ENCODE measurements around the gene ERC1.
"Not testable (repeated sequence)": the region's sequence is repeated elsewhere in the genome, so short reads cannot be mapped to it uniquely, and the experiment has no call there.

Gene ERC1

DNA sequence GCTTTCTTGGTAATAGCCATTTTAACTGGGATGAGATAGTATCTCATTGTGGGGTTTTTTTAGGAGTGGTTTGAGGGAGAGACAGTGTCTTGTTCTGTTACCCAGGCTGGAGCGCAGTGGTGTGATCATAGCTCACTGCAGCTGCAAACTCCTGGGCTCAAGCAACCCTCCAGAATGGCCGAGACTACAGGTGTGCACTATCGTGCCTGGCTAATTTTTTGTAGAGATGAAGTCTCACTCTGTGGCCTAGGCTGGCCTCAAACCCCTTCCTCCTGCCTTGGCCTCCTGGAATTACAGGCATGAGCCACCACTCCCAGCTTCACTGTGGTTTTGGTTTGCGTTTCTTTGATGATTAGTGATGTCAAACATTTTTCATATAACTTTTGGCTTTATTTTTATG lies 293.6 kb downstream of the ERC1 start:
- DNase-seq (ENCODE audit: low read depth, low spot score) = no peak

DNA sequence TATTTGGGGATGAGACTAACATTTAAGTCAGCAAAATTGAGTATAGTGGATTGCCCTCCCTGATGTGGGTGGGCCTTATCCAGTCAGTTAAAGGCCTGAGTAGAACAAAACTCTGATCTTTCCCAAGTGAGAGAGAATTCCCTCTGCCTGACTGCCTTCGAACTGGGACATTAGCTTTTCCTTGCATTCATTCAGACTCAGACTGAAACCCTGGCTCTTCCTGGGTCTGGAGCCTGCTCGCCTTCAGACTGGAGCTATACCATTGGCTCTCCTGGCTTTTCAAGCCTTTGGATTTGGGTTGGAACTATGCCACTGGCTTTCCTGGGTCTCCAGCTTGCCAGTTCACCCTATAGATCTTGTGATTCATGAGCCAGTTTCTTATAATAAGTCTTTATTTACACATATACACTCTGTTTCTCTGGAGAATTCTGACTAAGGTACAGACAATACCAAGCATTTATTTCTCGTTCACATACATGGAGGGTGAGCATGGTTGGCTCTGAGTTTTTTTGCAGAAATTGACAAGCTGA lies 296.5 kb downstream of the ERC1 start:
- DNase-seq (ENCODE audit: low read depth, low spot score) = no peak

DNA sequence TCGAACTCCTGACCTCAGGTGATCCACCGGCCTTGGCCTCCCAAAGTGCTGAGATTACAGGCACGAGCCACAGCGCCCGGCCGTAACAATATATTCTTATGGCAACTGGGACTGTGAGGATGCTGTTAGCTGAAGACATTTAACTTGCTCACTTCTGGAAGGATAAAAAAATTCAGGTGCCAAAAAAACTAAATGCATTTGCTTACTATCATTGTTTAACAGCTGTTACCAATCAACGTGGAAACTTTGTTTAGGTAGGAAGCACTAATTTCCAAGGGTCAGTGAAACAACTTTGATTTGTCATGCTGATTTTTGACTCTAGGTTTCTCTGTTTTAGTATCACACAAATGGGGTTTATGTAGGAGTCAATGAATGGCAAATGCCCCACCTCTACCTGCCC lies 297.3 kb downstream of the ERC1 start:
- no peak for DNase-seq (ENCODE audit: low read depth, low spot score)

DNA sequence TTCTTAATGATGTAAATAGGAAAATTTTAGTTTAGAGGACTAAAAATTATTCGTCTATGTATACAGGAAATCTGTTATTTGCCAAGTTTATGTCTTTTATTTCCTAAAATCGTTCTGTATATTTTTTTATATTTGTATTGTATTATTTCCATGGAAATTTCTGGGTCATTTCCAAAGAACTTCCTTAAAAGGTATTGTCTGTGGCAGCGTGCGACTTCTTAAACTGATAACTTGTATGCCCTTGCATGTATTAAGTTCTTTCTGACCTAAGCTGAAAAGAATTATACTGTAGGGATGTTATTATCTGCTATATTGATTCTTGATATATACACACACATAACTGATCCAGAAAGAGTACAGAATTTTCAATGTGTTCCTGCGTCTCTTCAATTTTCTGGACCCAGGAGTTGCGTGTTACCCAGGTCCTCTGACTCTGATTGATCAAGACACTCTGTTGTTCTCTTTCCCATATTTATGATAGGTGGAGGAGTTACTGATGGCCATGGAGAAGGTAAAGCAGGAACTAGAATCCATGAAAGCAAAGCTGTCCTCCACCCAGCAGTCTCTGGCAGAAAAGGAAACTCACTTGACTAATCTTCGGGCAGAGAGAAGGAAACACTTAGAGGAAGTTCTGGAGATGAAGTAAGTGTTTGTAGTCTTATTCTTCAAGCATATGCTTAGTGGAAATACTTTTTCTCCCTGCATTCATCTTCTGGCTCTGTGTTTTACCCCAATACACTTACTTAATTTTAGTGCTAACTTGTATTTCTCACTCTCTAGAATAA lies 298.5 kb downstream of the ERC1 start:
- no peak for DNase-seq (ENCODE audit: low read depth, low spot score)

DNA sequence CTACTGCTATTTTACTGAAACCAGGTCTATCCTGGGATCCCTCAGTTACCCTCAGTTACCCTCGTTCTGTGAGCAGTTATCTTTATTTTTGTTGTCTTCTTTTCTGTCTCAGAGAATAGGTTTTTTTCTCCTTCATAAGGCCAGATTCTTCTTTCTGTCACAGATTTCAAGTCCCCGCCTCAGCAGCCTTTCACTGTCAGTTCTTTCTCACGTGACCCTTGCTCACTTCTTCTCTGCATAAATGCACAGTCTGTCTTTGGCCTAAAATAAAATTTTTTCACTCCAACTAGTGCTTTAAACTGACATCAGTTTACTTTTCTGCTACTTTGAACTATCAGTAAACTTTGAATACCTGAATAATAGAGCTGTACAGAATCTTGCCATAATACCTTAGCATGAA lies 299.7 kb downstream of the ERC1 start:
- DNase-seq (ENCODE audit: low read depth, low spot score) = no peak

DNA sequence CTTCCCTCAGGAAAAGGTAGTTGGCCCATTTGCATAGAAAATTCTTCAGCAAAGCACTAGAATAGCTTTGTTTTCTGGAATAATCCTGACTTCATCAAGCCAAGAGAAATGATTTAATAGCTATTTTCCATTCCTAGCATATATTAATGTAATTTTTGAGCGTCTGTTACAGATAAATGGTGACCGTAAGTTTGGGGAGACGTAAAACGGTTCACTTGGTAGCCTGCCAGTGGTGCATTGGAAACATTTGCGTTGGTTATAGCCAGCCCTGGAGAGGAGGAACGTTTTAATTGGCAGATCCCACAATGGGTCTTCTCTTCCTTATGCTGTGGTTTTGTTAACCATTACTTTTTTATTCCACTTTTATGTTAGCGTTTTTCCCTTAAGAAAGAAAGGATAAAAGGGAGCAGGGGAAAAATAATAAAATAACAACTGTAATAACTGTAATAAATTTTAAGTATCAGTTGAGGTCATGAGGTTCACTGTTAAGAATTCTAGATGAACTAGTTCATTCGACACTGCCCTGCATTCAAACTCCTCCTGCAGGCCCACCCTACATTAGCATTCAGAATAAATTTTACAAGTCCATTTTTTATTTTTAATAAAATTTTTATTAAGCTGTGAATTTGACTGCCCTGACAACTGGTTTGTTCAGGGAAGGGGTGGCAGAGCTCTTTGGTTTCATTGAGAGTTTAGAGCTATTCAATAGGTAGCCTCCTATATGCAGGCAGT lies 300.7 kb downstream of the ERC1 start:
- no peak for DNase-seq (ENCODE audit: low read depth, low spot score)

DNA sequence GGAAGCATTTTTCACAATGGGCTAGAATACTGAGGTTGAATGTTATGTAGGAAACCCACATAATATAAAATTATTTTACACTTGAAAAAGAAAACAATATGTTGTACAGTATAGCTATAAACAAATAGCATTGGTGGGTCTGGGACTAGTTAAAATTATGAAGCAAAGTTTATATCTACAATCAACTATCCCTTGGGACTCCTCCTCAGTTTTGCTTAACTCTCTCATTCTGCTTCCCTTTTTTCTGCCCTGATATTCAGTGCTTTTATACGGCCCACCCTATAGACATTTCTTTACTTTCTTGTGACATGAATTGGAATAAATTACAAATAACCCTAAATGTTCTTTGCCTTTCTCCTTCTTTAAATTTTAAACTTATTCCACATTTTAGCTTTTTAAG lies 302.9 kb downstream of the ERC1 start:
- DNase-seq (ENCODE audit: low read depth, low spot score) = no peak

DNA sequence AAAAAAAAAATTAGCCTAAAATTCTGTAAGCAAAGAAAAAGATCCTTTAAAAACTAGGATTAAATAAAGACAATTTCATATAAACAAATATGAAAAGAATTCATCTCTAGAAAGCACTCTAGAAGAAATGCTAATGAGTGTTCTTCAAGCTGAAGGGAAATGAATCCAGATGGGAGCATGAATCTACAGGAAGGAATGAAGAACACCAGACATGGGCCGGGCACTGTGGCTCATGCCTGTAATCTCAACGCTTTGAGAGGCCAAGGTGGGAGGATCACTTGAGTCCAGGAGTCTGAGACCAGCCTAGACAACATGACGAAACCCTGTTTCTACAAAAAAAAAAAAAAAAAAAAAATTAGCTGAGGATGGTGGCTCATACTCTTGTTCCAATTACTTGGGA lies 306.2 kb downstream of the ERC1 start:
- no peak for DNase-seq (ENCODE audit: low read depth, low spot score)

DNA sequence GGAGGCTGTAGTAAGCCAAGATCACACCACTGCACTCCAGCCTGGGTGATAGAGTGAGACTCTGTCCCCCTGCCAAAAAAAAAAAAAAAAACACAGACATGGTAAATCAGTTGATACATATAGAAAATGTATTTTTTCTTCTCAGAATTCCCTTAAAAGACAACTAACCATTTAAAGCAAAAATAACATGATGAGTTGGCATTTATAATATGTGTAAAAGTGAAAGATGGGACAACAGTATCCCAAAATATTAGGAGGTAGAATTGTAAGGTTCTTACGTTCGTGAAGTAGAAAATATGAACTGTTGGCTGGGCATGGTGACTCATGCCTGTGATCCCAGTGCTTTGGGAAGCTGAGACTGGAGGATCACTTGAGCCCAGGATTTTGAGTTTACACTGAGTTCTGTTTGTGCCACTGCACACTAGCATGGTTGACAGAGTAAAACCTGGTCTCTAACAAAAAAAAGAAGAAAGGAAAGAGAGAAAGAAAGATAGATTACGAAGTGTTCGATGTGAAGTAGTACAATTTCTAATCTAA lies 306.7 kb downstream of the ERC1 start:
- DNase-seq (ENCODE audit: low read depth, low spot score) = no peak

DNA sequence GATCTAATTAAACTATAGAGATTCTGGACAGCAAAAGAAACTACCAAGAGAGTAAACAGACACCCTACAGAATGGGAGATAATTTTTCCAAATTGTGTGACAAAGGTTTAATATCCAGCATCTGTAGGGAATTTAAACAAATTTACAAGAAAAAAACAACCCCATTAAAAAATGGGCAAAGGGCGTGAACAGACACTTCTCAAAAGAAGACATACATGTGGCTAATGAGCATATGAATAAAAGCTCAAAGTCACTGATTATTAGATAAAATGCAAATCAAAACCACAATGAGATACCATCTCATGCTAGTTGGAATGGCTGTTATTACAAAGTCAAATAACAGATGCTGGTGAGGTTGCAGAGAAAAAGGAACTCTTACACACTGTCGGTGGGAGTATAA lies 309.4 kb downstream of the ERC1 start:
- DNase-seq (ENCODE audit: low read depth, low spot score) = no peak

DNA sequence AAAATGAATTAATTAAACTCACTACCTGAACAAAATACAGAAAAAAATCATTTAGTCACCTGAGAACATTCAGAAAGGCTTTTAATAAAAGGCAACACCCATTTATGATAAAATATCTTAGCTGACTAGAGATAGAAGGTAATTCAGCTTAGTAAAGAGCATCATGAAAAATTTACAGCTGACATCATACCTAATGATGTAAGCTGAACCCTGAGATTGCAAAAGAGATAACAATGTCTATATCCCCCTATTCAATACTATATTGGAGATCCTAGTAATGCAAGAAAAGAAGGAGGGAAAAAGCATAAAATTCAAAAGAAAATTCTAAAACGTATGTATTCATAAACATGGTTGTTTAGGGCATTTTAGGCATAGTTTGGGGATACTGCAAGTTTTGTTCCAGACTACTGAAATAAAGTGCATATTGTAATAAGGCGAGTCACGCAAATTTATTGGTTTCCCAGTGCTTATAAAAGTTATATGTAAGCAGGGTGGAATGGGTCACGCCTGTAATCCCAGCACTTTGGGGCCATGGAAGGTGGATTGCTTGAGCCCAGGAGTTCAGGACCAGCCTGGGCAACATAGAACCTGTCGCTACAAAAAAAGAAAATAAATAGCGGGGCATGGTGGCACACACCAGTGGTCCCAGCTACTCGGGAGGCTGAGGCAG lies 311.3 kb downstream of the ERC1 start:
- DNase-seq (ENCODE audit: low read depth, low spot score) = no peak

DNA sequence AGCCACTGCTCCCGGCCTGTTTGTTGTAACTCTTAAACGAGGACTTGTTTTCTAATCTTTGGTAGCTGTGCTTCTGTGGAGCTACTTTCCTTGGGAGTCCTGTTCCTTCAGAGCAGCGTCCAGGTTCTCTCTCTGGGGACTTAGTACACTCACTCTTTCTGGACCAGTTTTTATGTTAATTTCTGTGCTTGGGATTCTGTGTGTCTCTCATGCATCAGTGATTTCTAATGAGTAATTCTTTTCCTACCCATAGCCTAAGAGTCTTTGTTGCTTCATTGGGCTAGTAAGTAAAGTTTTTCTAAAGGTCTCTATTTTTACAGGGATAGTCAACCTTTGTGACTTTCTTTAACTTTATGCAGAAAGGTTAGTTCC lies 314.0 kb downstream of the ERC1 start:
- DNase-seq (ENCODE audit: low read depth, low spot score) = no peak

DNA sequence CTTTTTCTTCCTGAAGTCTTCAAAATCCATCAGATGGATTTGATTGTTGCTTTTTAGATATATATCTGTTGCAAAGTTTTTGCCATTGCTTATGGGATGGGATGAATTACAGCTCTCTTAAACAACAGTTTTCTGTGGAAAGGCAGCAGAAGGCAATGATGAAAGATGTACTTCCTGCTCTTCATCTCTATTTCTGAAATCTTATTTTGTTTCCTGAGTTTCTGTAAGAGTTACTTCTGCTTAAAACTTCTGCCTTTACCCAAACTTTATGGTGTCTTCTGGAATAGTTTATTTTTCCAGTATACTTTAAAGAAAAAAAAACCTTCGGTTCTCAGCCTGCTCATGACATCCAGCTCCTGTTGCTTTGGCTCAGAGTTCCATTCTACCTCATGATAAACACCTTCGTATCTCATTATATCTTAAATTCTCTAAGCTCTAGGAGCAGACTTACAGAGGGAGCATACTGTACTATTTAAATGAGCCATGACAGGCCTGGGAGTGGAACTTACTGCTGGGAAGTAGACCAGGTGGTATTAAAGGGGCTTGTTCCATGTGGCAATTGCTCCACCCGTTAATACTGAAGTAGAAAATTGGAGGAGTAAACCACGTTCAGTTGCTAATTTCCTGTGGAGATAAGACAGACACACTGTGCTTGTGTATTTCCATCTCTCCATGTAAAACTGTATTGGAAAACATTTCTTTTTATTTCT lies 314.9 kb downstream of the ERC1 start:
- DNase-seq (ENCODE audit: low read depth, low spot score) = no peak

DNA sequence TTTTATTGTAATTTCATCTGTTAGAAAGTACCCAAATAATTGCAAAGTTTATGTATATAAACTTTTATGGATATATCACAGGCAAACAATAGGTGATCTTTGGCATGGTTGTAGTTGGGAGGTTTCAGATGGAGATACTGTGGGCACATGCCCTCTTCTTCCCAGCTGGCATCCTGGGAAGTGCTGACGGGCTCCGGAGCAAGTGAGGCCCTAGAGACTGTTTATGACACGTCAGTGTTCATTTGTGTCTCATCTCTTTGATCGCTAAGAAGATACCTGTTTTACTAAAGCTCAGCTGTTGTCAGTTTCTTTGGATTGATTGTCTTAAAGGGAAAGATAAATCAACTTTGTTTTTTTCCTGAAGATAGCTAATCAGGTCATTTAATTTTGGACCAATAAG lies 315.8 kb downstream of the ERC1 start:
- no peak for DNase-seq (ENCODE audit: low read depth, low spot score)

DNA sequence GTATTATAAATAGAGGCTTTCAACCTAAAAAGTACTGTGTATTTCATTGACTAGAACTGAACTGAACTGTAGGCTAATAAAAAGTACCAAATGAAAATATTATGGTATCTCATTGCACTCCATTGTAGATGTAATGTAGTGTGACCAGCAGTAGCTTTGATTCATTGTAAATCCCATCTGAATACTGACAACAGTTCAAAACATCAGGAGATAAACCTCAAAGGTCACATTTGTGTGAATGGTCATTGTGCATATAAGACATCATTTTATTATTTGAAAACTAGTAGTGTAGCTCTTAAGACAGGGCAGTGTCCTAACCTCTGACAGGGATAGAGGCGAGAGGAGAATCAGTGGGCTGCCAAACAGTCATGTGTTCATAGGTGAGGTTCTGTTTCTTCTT lies 316.8 kb downstream of the ERC1 start:
- no peak for DNase-seq (ENCODE audit: low read depth, low spot score)

DNA sequence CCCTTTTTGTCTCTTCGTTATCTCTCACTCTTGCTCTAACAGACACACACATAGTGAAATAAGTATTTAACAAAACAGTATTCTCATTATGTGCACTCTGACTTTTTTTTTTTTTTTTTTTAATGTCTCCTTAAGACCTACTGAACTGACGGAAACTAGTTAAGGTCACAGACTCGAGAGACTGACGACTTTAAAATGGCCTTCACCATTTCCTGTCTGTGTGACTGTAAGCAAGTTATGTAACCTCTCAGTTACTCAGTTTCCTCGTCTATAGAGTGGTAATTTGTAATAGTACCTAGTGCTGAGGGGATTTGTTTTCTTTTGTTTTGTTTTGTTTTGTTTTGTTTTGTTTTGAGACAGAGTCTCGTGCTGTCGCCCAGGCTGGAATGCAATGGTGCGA lies 318.6 kb downstream of the ERC1 start:
- DNase-seq (ENCODE audit: low read depth, low spot score) = no peak

DNA sequence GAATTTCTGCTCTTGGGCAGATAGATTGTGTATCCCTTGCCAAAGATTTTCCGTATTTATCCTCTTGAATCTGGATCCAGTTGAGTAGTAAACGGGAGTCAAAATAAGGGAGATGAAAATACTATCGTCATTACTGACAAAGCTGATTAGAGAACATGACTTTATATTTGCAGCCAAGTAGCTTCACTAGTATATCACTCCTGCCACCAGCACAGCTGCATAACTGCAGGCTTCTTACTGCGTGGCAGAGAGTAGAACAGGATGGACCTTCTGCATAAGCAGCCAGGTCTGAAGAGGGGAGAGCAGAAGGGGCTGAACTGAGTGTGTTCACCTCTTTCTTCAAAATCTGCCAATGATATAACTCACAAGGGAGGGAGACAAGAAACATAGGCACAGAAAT lies 319.6 kb downstream of the ERC1 start:
- DNase-seq (ENCODE audit: low read depth, low spot score) = no peak

DNA sequence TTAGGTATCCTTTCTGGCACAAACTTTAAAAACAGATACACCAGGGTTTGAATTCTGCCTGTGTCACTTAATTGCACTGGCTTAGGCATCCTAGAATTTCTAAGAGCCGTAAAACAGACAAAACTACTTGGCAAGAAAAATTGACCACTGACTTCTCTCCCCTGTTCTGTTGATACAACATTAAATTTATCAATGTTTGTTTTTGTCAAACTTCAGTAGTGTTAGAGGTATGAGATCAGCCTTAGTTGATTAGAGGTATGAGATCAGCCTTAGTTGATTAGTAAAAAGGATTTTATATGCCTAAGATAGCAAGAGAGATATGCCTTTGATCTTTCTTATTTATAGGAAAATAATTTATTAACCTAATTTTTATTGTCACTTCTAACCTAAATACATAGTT lies 320.1 kb downstream of the ERC1 start:
- DNase-seq (ENCODE audit: low read depth, low spot score) = no peak

DNA sequence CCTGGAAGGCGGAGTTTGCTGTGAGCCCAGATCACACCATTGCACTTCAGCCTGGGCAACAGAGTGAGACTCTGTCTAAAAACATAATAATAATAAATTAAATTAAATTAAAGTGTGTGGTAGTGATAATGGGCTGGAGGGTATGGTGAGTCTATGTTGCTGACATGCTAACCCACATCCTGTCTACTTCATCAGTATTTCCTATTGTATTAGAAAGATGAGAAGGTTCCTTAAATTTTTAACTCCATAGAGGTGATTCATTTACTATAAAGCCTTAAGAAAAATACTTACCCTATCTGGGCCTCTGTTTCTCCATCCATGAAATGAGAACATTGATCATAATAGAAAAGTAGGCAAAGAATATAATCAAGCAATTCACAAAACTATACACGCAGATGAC lies 322.9 kb downstream of the ERC1 start:
- no peak for DNase-seq (ENCODE audit: low read depth, low spot score)

DNA sequence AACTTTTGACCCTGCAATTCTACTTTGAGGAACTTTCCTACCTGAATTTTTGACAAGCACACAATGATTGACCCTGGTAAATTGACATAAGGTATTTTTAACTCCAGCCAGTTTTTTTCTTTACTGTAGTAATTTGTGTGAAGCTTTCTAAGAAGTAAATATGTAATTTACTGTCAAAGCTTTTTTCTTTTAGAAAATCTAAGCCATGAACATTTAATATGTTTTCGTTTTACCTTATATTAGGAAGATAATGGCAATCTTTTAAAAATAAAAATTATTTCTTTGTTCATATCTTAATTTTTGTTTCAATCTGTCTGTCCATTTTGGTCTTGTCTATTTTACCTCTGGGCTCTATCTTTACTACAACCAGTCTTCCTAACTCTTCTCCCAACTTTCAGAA lies 323.5 kb downstream of the ERC1 start:
- no peak for DNase-seq (ENCODE audit: low read depth, low spot score)

DNA sequence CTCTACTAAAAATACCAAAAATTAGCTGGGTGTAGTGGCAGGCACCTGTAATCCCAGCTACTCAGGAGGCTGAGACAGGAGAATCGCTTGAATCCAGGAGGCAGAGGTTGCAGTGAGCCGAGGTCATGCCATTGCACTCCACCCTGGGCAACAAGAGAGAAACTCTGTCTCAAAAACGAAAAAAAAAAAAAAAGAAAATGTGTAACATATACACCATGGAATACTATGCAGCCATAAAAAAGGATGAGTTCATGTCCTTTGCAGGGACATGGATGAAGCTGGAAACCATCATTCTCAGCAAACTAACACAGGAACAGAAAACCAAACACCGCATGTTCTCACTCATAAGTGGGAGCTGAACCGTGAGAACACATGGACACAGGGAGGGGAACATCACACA lies 326.0 kb downstream of the ERC1 start:
- DNase-seq (ENCODE audit: low read depth, low spot score) = not testable (repeated sequence)
